ENCODE data around the gene COMMD1. TPM values are rescaled to one million over a fixed set of nuclear protein-coding genes. Genes with fewer than 3 reads are reported as not detected.

COMMD1 gene
- total and polyA plus RNA-seq, 5 donors: 45.3 to 92.4 (median 56.8) TPM

GRCh38 chr2:62046141-62046540 is 140.7 kb downstream of the COMMD1 start:
- Histone ChIP-seq H3K27ac (ENCODE audit: low read length) (no peak overlapping the region), H3K9me3 (ENCODE audit: control insufficient read depth, low read length) (peaks cover 3% of the 10 kb centered on the region), H3K4me3 (ENCODE audit: low read length) (no peak overlapping the region), H3K27me3 (ENCODE audit: control insufficient read depth, insufficient read depth) (no peaks in the 10 kb centered on the region), H3K4me1 (ENCODE audit: control insufficient read depth, insufficient read depth, low read length) (no peaks in the 10 kb centered on the region)
- no peak for ATAC-seq
- DNase-seq: no peak
- WGBS: 98% methylated on average over 1 of the region's 1 CpG
- intact Hi-C loops (cut with DNase I): no loop called here

GRCh38 chr2:62050456-62051045 is 145.1 kb downstream of the COMMD1 start:
- H3K9me3 ChIP-seq (ENCODE audit: control insufficient read depth, low read length): no peaks in the 10 kb centered on the region
- ATAC-seq (no peak), DNase-seq (no peak)
- H3K27ac ChIP-seq (ENCODE audit: low read length): no peak overlapping the region
- 46% methylated on average over 2 of the region's 2 CpGs for WGBS
- H3K4me1 ChIP-seq (ENCODE audit: control insufficient read depth, insufficient read depth, low read length): no peaks in the 10 kb centered on the region
- intact Hi-C loops (cut with DNase I): no loop called here
- no peaks in the 10 kb centered on the region for H3K27me3 ChIP-seq (ENCODE audit: control insufficient read depth, insufficient read depth)
- H3K4me3 ChIP-seq (ENCODE audit: low read length): no peak overlapping the region

- DNase-seq: no peak
- ATAC-seq: no peak
- Histone ChIP-seq H3K27ac (ENCODE audit: low read length) (no peak overlapping the region), H3K27me3 (ENCODE audit: control insufficient read depth, insufficient read depth) (no peaks in the 10 kb centered on the region), H3K4me1 (ENCODE audit: control insufficient read depth, insufficient read depth, low read length) (no peaks in the 10 kb centered on the region), H3K9me3 (ENCODE audit: control insufficient read depth, low read length) (no peaks in the 10 kb centered on the region), H3K4me3 (ENCODE audit: low read length) (no peak overlapping the region)
- WGBS: 76% methylated on average over 4 of the region's 4 CpGs
- intact Hi-C loops (cut with DNase I): no loop called here
Measured at GRCh38 chr2:62054029-62054791, 148.7 kb downstream of the COMMD1 start.

- H3K4me1 ChIP-seq (ENCODE audit: control insufficient read depth, insufficient read depth, low read length): no peaks in the 10 kb centered on the region
- WGBS: 84% methylated on average over 3 of the region's 3 CpGs
- no peak overlapping the region for H3K4me3 ChIP-seq (ENCODE audit: low read length)
- H3K9me3 ChIP-seq (ENCODE audit: control insufficient read depth, low read length): no peaks in the 10 kb centered on the region
- no peak for DNase-seq
- ATAC-seq: no peak
- H3K27me3 ChIP-seq (ENCODE audit: control insufficient read depth, insufficient read depth): no peaks in the 10 kb centered on the region
- H3K27ac ChIP-seq (ENCODE audit: low read length): no peak overlapping the region
- intact Hi-C loops (cut with DNase I): no loop called here
Measured at GRCh38 chr2:62054916-62055450, 149.5 kb downstream of the COMMD1 start.

GRCh38 chr2:62055724-62056336 is 150.4 kb downstream of the COMMD1 start:
- no peaks in the 10 kb centered on the region for H3K9me3 ChIP-seq (ENCODE audit: control insufficient read depth, low read length)
- intact Hi-C loops (cut with DNase I): no loop called here
- no peaks in the 10 kb centered on the region for H3K4me1 ChIP-seq (ENCODE audit: control insufficient read depth, insufficient read depth, low read length)
- ATAC-seq (no peak), DNase-seq (no peak)
- no peaks in the 10 kb centered on the region for H3K27me3 ChIP-seq (ENCODE audit: control insufficient read depth, insufficient read depth)
- H3K27ac ChIP-seq (ENCODE audit: low read length): no peak overlapping the region
- no peak overlapping the region for H3K4me3 ChIP-seq (ENCODE audit: low read length)
- WGBS: 80% methylated on average over 3 of the region's 3 CpGs

- Histone ChIP-seq H3K27ac (ENCODE audit: low read length) (no peak overlapping the region), H3K9me3 (ENCODE audit: control insufficient read depth, low read length) (no peaks in the 10 kb centered on the region), H3K4me3 (ENCODE audit: low read length) (no peak overlapping the region), H3K27me3 (ENCODE audit: control insufficient read depth, insufficient read depth) (no peaks in the 10 kb centered on the region), H3K4me1 (ENCODE audit: control insufficient read depth, insufficient read depth, low read length) (no peaks in the 10 kb centered on the region)
- intact Hi-C loops (cut with DNase I): no loop called here
- DNase-seq (no peak), ATAC-seq (no peak)
- WGBS: 55% methylated on average over 5 of the region's 5 CpGs
Measured at GRCh38 chr2:62056341-62056740, 150.9 kb downstream of the COMMD1 start.

GRCh38 chr2:62065243-62065642 is 159.8 kb downstream of the COMMD1 start:
- no peaks in the 10 kb centered on the region for H3K9me3 ChIP-seq (ENCODE audit: control insufficient read depth, low read length)
- H3K4me1 ChIP-seq (ENCODE audit: control insufficient read depth, insufficient read depth, low read length): no peaks in the 10 kb centered on the region
- no peak overlapping the region for H3K4me3 ChIP-seq (ENCODE audit: low read length)
- H3K27ac ChIP-seq (ENCODE audit: low read length): no peak overlapping the region
- ATAC-seq (no peak), DNase-seq (no peak)
- intact Hi-C loops (cut with DNase I): no loop called here
- H3K27me3 ChIP-seq (ENCODE audit: control insufficient read depth, insufficient read depth): no peaks in the 10 kb centered on the region

- 82% methylated on average over 6 of the region's 6 CpGs for WGBS
- Histone ChIP-seq H3K4me1 (ENCODE audit: control insufficient read depth, insufficient read depth, low read length) (peaks cover 3% of the 10 kb centered on the region), H3K27me3 (ENCODE audit: control insufficient read depth, insufficient read depth) (no peaks in the 10 kb centered on the region), H3K27ac (ENCODE audit: low read length) (no peak overlapping the region), H3K4me3 (ENCODE audit: low read length) (no peak overlapping the region), H3K9me3 (ENCODE audit: control insufficient read depth, low read length) (peaks cover 2% of the 10 kb centered on the region)
- intact Hi-C loops (cut with DNase I): no loop called here
- ATAC-seq (no peak), DNase-seq (no peak)
Measured at GRCh38 chr2:62071126-62071598, 165.7 kb downstream of the COMMD1 start.

GRCh38 chr2:62071760-62072680 is 166.5 kb downstream of the COMMD1 start:
- no peak for ATAC-seq
- H3K4me3 ChIP-seq (ENCODE audit: low read length): no peak overlapping the region
- H3K9me3 ChIP-seq (ENCODE audit: control insufficient read depth, low read length): peaks cover 2% of the 10 kb centered on the region
- over 99% methylated on average over 7 of the region's 7 CpGs for WGBS
- intact Hi-C loops (cut with DNase I): no loop called here
- H3K27me3 ChIP-seq (ENCODE audit: control insufficient read depth, insufficient read depth): no peaks in the 10 kb centered on the region
- no peak overlapping the region for H3K27ac ChIP-seq (ENCODE audit: low read length)
- DNase-seq: no peak
- peaks cover 3% of the 10 kb centered on the region for H3K4me1 ChIP-seq (ENCODE audit: control insufficient read depth, insufficient read depth, low read length)

- peaks cover 3% of the 10 kb centered on the region for H3K4me1 ChIP-seq (ENCODE audit: control insufficient read depth, insufficient read depth, low read length)
- no peak overlapping the region for H3K4me3 ChIP-seq (ENCODE audit: low read length)
- DNase-seq (no peak), ATAC-seq (no peak)
- H3K27me3 ChIP-seq (ENCODE audit: control insufficient read depth, insufficient read depth): no peaks in the 10 kb centered on the region
- intact Hi-C loops (cut with DNase I): no loop called here
- peaks cover 2% of the 10 kb centered on the region for H3K9me3 ChIP-seq (ENCODE audit: control insufficient read depth, low read length)
- H3K27ac ChIP-seq (ENCODE audit: low read length): no peak overlapping the region
- 65% methylated on average over 2 of the region's 2 CpGs for WGBS
Measured at GRCh38 chr2:62074233-62074632, 168.8 kb downstream of the COMMD1 start.

All from right cardiac atrium (tissue), 5 donors.